Stomach (tissue), 4 donors: ENCODE data around the gene LARGE1.

Experiments used
- CTCF ChIP-seq, 7 experiments: fragments of 450-650 bp in 4 of 7; fragments of 200-600 bp in 3 of 7; sonication (generic) in 3 of 7; IDR thresholded peaks; one replicate each; pipeline ENCODE4 v1.5.1; 2016 to 2019; ENCODE audit warnings: antibody characterized with exemption in 7 of 7, control low read depth in 2 of 7, mild to moderate bottlenecking in 1 of 7
- EP300 ChIP-seq: sonication (generic); formaldehyde crosslinking; IDR thresholded peaks from one replicate; pipeline ENCODE4 v1.6.1; 2017; ENCODE audit warnings: antibody characterized with exemption
- POLR2A ChIP-seq, 4 donors: fragments of 450-650 bp; IDR thresholded peaks; one replicate each; pipeline ENCODE4 v1.6.1; 2016; ENCODE audit warnings: antibody characterized with exemption in 4 of 4, control low read depth in 2 of 4, mild to moderate bottlenecking in 1 of 4, moderate library complexity in 1 of 4

GRCh38 chr22:33699176-33699575 is 221.1 kb downstream of the LARGE1 start:
- TF ChIP-seq CTCF (IDR thresholded peaks at IDR 0.05) = no peak
- TF ChIP-seq POLR2A (IDR thresholded peaks at IDR 0.05) = no peak
- TF ChIP-seq EP300 = no peak
